HuH-7.5 (cell line): ENCODE results near the gene DOCK9.
"Not testable (repeated sequence)": the region's sequence is repeated elsewhere in the genome, so short reads cannot be mapped to it uniquely, and the experiment has no call there.

Experiments used
- DNase-seq: peaks from one replicate; pipeline ENCODE4 v3.0.0; 2011; ENCODE audit warnings: low spot score

Gene DOCK9

DNA sequence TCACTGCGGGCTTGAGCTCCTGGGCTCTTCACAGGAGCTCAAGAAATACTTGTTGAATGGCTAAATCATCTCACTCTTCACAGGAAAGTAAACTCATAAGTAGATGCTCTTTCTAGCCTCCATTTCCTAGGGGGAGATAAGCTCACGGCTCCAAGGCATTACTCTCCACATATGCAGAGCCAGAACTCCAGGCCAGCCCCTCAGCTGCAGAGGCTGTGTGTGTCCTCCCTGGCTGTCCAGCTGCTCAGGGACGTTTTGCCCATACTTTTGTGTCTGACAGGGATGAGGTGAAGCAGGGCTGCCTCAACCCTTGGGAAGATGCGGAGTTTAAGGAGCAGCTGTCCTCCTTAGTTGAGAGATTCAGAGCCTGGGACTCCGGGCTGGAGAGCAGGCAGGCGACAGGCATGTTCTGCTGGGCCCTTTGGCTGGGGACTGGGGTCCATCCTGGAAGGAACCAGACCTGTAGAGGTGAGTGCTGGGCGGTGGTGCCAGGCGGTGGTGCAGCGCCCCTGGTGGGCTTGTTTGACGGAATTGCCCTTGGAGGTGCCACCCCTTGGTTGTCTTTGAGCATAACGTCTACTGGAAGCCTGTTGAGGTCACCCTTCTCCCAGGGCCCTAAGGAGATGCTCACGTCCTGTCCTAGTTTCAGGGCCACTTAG, 204.9 kb downstream of the DOCK9 start:
- DNase-seq = no peak

DNA sequence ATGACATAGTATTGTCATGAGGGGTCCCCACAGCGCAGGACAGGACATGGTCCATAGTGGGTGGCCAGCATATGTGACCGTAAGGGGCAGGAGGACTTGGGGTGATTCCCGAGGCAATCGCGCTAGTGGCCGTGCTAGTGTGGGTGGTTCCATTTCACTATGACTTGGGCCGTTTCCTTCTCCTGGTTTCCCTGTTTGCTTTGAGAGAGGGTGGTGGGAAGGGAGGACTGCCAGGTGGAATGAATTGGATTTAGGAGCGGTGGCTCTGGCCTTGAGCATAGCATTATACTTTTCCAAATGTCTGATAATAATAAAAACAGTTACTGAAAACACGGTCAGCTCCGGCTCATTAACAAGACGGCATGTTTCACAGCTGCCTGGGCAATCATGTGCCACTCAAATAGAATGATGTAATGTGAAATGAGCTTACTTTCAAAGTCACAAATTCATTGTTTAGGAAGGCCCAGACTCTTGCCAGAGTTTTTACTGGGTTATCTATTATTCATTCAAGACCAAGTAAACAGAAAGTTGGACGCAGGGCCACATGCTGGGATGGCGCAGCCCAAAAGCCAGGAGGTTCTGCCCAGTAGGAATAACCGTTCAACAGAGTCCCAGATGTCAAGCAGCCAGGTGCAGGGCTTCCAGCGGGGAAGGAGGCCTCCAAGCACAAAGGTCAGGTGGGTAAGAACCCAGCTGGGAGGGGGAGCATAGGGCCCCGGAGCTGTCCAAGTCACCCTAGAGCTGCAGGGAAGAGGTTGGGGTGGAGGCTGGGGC, 205.8 kb downstream of the DOCK9 start:
- DNase-seq = no peak

DNA sequence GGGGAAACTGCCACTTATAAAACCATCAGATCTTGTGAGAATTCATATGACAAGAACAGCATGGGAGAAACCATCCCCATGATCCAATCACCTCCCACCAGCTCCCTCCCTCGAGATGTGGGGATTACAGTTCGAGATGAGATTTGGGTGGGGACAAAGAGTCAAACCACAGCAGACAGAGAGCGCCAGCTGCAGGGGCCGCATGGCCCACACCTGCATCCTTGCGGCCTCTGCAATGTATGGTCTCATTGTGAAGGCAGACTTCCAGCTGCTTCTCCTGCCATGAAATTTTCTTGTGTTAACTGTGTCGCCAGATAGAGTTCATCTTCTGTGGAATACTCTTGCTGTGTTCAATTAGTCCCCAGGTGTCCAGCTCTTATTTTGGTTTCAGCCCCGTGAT, 208.1 kb downstream of the DOCK9 start:
- no peak for DNase-seq

DNA sequence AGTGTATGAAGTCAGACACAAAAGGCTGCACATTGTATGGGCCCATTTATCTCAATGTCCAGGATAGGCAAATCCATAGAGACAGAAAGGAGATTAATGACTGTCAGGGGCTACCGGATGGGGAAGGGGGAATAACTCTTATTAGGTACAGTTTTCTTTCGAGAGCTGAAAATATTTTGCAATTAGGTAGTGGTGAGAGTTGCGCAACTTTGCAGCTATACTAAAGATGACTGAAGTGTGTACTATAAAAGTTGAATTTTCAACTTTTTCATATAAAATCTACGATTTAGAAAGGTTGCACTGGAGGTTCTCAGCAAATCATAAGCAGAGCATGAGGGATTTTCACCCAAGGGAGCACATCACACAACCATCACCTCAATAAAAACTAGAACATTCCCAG, 209.3 kb downstream of the DOCK9 start:
- DNase-seq = no peak

DNA sequence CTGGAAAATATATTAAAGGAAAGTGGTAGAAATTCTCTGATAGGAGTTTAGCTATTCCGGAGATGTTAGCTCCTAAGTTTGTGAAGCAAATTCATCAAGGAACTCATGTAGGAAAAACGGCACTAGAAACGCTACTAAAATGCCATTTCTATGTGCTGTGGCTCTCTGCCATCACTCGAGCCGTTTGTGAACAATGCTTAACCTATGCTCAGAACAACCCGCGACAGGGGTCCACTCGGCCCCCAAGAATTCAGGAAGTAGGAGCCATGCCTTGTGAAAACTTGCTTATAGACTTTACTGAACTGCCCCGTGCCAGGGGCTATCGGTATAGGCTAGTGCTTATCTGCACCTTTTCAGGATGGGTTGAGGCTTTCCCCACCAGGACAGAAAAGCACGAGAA, 211.2 kb downstream of the DOCK9 start:
- DNase-seq = no peak

DNA sequence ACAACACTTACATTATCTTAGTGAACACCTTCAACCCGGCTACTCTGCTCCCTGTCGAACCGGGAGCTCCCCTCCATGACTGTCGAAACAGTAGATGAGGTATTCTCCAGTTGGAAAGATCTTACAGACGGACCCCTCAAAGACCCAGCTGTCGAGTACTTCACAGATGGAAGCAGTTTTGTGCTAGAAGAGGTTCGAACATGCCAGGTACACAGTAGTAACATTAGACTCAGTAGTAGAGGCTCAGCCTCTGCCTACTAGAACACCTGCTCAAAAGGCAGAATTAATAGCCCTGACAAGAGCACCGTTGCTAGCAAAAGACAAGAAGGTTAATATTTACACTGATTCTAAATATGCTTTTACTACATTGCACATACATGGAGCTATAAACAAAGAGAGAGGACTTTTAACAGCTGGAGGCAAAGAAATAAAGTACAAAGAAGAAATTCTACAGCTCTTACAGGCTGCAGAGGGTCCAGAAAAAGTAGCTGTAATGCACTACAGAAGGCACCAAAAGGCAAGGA, 211.8 kb downstream of the DOCK9 start:
- no peak for DNase-seq

DNA sequence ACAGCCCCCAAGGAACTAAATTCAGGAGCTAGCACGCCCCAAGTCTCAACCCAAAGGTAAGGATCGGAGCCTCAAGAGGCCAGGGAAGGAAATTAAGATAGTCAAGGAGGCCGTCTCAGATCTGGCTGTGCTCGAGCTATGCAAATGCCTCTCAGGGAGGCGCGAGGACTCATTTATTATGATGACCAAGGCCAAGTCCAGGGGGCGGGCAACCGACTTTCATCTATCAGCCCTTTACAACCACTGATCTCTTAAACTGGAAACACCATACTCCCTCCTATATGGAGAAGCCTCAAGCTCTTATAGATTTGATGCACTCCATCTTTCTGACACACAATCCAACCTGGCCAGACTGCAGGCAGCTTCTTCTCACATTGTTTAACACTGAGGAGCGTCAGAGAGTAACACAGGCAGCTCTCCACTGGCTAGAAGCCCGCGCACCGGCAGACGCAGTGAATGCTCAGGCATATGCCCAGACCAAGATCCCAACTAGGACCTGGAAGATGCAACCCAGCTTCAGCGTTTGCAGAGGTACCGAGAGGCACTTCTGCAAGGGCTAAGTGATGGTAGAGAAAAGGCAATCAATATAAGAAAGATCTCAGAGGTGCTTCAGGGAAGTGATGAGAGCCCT, 215.8 kb downstream of the DOCK9 start:
- no peak for DNase-seq

DNA sequence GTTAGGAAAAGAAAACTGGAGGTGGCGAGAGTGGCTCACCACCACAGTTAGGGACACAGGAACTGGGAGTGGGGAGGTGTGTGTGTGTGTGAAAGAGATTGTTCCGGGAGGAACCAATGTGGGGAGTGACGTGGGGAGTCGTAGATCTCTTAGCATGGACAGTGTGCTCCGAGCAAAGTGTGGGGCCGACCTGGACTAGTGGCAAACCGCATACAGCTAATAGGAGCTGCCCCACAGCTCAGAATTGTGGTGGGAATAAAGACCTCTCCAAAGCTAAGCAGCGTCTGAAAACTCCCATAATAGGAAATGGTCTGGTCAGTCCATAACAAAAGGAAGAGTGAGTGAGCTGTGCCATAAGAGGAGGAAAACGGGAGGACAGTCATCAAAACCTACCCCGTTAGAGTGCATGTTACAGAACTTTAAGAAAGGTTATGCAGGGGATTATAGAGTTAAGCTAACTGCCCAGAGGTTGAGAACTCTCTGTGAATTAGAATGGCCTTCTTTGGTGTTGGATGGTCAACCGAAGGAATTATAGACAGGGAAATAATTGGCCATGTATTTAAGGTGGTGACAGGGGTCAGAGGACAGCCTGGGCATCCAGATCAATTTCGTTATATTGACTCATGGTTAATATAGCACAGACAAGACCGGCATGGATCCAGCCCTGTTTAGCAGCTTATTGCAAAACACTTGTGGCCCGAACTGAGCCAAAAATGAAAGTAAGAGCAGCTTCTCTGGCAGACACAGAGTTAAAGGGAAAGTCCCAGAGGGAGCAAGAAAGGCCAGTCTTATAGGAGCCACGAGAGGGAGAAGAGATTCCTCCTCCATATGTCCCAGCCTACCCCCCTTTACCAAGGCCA, 216.5 kb downstream of the DOCK9 start:
- no peak for DNase-seq

DNA sequence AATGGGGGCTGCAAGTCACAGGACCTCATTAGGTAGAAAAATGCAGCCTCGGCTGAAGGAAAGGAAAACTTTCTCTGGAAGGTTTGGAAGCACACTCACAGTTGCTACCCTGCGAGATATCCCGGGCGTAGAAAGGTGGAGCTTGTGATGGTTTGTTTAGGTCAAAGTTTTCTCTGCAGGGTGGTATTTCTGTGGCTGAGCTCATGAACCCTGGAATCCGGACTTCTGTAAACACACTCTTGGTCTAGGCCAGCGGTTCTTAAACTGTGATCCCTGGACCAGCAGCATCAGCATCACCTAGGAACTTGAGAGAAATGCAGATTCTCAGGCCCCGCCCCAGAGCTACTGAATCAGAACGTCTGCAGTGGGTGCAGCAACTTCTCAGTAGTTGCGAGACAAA, 222.1 kb downstream of the DOCK9 start:
- no peak for DNase-seq

DNA sequence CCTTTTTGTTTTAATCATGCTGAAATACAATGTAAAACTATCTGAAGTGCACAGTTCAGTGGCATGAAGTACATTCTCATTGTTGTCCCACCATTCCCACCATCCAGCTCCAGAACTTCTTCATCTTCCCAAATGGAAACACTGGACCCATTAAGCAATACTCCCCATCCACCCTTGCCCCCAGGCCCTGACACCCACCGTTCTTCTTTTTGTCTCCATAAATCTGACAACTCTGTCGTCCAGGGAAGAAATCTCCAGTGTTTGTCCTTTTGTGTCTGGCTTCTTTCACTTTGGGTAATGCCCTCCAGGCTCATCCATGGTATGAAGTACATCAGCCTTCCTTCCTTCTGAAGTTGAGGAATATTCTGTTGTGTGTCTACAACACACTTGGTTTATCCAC, 222.7 kb downstream of the DOCK9 start:
- DNase-seq = no peak

DNA sequence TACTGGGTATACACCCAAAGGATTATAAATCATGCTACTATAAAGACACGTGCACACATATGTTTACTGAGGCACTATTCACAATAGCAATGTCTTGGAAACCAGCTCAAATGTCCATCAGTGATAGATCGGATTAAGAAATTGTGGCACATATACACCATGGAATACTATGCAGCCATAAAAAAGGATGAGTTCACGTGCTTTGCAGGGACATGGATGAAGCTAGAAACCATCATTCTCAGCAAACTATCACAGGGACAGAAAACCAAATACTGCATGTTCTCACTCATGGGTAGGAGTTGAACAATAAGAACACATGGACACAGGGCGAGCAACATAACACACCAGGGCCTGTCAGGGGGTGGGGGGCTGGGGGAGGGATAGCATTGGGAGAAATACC, 223.4 kb downstream of the DOCK9 start:
- not testable (repeated sequence) for DNase-seq

DNA sequence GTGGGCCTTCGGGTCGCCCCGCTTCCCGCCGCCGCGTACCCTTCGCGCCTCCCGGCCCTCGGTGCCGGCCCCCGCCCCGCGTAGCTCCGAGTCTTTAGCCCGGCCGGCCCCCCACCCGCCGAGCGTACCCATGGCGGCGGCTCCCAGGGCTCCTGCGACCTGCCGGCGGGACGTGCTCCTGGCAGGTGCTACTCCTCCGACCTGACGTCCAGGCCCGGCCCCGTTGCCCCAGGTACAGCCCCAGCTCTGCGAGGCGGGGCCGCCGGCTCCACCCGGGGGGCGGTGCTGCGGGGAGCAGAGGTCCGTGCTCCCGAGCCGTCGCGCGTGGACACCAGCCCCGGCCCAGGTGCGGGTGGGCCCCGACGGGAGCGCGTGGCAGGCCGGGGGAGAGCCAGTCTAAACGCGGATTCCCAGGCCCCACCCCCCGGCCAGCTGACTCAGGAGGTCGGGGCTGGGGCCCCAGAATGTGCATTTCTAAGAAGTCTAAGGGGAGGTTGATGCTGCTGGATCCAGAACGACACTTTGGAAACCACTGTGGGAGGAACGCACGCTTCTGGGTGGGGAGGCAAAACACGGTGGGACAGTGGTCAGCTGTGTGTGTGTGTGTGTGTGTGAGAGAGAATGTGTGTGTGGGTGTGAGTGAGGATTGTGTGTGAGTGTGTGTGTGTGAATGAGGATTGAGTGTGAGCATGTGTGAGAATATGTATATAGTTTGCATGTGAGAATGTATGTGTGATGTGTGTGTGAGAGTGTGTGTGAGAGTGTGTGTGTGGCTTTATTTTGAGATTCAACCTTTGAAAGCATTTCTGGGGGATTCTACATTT, 225.2 kb downstream of the DOCK9 start, which contains the start of gene SLC15A1:
Gene SLC15A1, minus strand, starts transcription at position 206 of the 824 bp plus-strand sequence. Its CDS starts 74 bp downstream, at position 132.
- DNase-seq = no peak

DNA sequence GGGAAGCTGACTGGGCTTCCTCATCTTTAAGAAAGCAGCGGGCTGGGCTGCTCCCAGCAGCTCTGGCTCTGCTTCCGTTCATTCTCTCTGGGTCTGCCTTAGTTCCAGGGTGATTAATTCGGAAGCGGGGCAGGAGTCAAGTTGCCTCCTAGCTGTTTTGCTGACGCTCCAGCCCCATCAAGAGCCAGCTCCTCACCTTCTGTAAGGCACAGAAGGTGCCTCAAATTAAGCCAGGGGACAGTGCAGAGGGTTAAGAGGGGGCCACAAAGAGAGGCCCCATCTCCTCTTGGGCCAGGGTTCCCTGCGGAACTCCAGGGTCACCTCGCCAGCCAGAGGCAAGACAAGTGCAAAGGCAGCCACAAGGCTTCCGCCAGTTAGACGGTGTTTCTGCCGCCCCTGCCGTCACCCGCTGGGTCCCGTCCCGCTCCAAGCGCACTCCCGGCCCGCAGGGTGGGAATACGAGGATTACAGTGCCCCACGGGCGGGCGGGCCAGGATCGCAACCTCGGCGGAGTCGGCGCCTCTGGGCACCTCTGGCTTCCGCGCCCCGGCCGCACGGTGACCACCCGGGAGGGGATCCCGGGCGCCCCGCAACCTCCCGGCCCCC, 225.9 kb downstream of the DOCK9 start:
- peak; percentile 26 for DNase-seq

DNA sequence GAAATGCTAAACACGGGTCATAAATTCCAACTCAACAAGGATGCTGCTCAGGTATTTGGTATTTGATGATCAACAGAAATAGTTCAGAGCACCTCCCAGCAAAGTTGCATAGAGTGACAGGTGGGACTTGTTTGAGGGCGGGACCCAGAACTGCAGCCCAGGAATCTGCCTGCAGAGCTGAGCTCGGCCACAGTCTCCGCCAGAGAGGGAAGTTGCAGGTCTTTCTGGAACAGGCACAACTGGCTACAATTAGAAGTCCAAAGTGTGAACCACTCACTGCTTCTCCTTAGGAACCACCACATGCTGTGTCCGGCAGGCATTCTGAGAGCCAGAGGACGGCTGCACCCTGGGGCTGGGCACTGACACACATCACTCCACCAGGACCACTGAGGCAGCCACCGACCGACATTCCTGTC, 226.5 kb downstream of the DOCK9 start:
- DNase-seq = peak; percentile 37

DNA sequence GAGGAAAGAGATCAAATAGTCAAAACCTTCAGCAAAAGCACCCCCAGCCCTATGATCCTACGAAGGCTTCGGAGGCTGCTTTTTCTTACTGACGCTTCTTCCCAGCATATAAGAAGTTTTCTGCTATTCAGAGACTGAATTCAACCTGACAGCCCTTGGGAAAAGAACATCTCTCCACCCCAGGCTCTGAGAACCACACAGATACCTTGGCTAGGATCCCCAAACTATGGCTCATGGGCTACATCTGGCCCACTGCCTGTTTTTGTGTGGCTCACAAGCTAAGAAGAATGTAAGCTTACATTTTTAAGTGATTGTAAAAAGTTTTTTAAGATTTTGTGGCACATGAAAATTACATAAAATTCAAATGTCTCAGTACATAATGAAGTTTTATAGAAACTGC, 228.4 kb downstream of the DOCK9 start:
- DNase-seq = no peak

DNA sequence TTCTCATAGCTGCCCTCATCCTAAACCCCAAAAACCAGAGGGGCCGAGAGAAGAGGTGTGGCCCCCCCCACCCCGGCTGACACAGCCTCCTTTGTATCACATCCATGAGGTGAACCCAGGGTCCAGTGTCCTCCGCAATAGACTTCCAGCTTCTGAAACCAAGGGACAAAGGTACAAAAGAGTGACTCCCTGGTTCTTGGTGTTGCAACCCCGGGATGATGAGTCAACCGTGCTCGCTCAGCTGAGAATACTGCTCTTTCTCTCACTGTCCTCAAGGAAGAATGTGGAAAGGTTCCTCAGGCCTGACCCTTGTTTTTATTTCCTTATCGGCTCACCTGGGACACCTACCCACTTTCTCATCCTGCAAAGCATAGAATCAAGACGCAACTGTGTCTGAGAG, 230.9 kb downstream of the DOCK9 start:
- peak; percentile 29 for DNase-seq
